Body of pancreas (tissue), 4 donors: ENCODE data around the gene PARS2.

Experiments used
- CTCF ChIP-seq, 7 experiments: fragments of 450-650 bp in 4 of 7; fragments of 200-600 bp in 3 of 7; sonication (generic) in 3 of 7; IDR thresholded peaks; one replicate each; pipeline ENCODE4 v1.5.1; 2016 to 2019; ENCODE audit warnings: antibody characterized with exemption in 7 of 7
- POLR2A ChIP-seq, 3 donors: fragments of 450-650 bp; IDR thresholded peaks; one replicate each; pipeline ENCODE4 v1.6.1; 2016; ENCODE audit warnings: antibody characterized with exemption in 3 of 3, mild to moderate bottlenecking in 2 of 3

DNA sequence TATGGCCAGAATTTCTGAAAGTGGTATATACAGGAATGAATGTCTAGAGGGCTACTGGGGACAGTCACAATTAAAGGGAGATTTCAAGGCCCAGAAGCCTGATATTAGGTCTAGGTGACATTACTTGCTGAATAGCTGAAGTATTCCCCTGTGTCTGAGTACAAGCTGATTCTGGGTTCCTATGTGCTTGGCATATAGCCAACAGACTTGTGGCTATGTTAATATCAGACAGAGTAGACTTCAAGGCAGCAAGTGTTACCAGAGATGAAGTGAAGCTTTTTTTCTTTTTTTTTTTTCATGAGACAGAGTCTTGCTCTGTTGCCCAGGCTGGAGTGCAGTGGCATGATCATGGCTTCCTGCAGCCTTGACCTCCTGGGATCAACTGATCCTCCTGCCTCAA, 40.3 kb downstream of the PARS2 start:
- TF ChIP-seq CTCF (IDR thresholded peaks at IDR 0.05) (no peak), POLR2A (IDR thresholded peaks at IDR 0.05) (no peak)
